Measurements from ENCODE around the gene SLCO2A1. TPM values are rescaled to one million over a fixed set of nuclear protein-coding genes. Genes with fewer than 3 reads are reported as not detected.

SLCO2A1 gene
- total and polyA plus RNA-seq, 2 of the 4 experiments (the other 2 are of a cell fraction), result under 0.01 to 1.5 TPM

- Histone ChIP-seq H3K79me1 (ENCODE audit: low read depth in 1 of 2, low read length in 2 of 2) (no peaks in the 10 kb centered on the region), H3K14ac (replicated peaks; ENCODE audit: low read depth, low read length) (no peak overlapping the region), H3K36me3 (ENCODE audit: control insufficient read depth, insufficient read depth, low read length) (no peaks in the 10 kb centered on the region), H4K5ac (ENCODE audit: low read depth, low read length) (no peak overlapping the region), H3K4me3 (ENCODE audit: insufficient read depth, low read depth, low read length) (no peak overlapping the region), H3K18ac (ENCODE audit: low read depth, low read length) (no peak overlapping the region), H2BK15ac (ENCODE audit: low read depth, low read length) (no peak overlapping the region), H2AK9ac (replicated peaks; ENCODE audit: low read depth, low read length, poor library complexity) (no peak overlapping the region), H3K9me1 (ENCODE audit: insufficient read depth, low read length) (0 out of 2 replicates have a peak, but pooled peaks cover 8% of the 10 kb centered on the region), H3K4me2 (ENCODE audit: low read depth, low read length) (no peak overlapping the region), H4K91ac (ENCODE audit: insufficient read depth, low read depth, low read length) (no peak overlapping the region), H4K20me1 (ENCODE audit: insufficient read depth, low read length) (no peaks in the 10 kb centered on the region), H3K27ac (ENCODE audit: insufficient read depth, low read length) (no peak overlapping the region), H3K4me1 (ENCODE audit: control insufficient read depth, insufficient read depth, low read length) (peaks cover 17% of the 10 kb centered on the region), H3K4ac (ENCODE audit: low read depth, low read length) (no peak overlapping the region), H2BK5ac (ENCODE audit: low read depth, low read length, poor library complexity, severe bottlenecking) (no peak overlapping the region), H3K9ac (ENCODE audit: low read depth, low read length) (no peak overlapping the region), H3K23ac (ENCODE audit: low read depth, low read length) (no peak overlapping the region), H2AFZ (replicated peaks; ENCODE audit: low read length, poor library complexity) (no peak overlapping the region), H3K27me3 (ENCODE audit: control insufficient read depth, insufficient read depth, low read length) (peaks cover 1% of the 10 kb centered on the region; the same call in 1 of the 2 replicates), H2AK5ac (ENCODE audit: low read depth, low read length) (no peak overlapping the region), H2BK20ac (ENCODE audit: low read depth, low read length) (no peak overlapping the region), H4K8ac (ENCODE audit: low read depth in 2 of 2, low read length in 2 of 2) (no peak overlapping the region), H2BK120ac (ENCODE audit: low read depth, low read length) (no peak overlapping the region), H3K9me3 (ENCODE audit: control insufficient read depth, insufficient read depth, low read length) (no peaks in the 10 kb centered on the region), H3K56ac (ENCODE audit: extremely low read depth, insufficient read depth, low read length) (no peak overlapping the region)
- no TSS peak for BruUV-seq (replicated peaks)
- WGBS, 2 experiments (ENCODE audit: extremely low coverage in 2 of 2, insufficient read length in 1 of 2), result no CpG with 5 or more reads among the region's 2 CpGs
- POLR2A ChIA-PET (ENCODE audit: unreplicated experiment), result no interaction called here
- CTCF ChIA-PET, result interaction anchor here (0.5 to 0.7 kb wide), 2 partner anchors 98 to 175 kb away, joined by 4 to 5 read pairs; no protein-coding TSS in a partner anchor
- dilution Hi-C loops (cut with HindIII; ENCODE audit: low sequenced_read_pairs, unreplicated experiment), result no loop called here
- in situ Hi-C loops (cut with MboI; ENCODE audit: low sequenced_read_pairs), result no loop called here
- intact Hi-C loops (cut with micrococcal nuclease), result loop anchor here (5.0 kb wide), 1 partner anchor 132 kb away; no protein-coding TSS in a partner anchor
- TF ChIP-seq MXI1 (IDR thresholded peaks at IDR 0.05; ENCODE audit: borderline replicate concordance, low read depth, low read length) (no peak), CEBPB (IDR thresholded peaks at IDR 0.05; ENCODE audit: low read depth, low read length) (no peak), POLR2A (IDR thresholded peaks at IDR 0.05; ENCODE audit: low read depth, low read length) (no peak), RAD21 (IDR thresholded peaks at IDR 0.05; ENCODE audit: low read length) (no peak), MAZ (IDR thresholded peaks at IDR 0.05; ENCODE audit: borderline replicate concordance, low read depth, low read length) (no peak), BHLHE40 (IDR thresholded peaks at IDR 0.05; ENCODE audit: low read depth, low read length) (no peak), MAFK (IDR thresholded peaks at IDR 0.05; ENCODE audit: low read depth, low read length) (no peak), NFE2L2 (IDR thresholded peaks at IDR 0.05; ENCODE audit: low read depth, low read length) (no peak), RCOR1 (IDR thresholded peaks at IDR 0.05; ENCODE audit: insufficient replicate concordance, low read length) (no peak), SMC3 (IDR thresholded peaks at IDR 0.05; ENCODE audit: low read depth, low read length) (no peak), CTCF (conservative IDR thresholded peaks at IDR 0.05; ENCODE audit: low read depth, low read length) (no peak), RFX5 (IDR thresholded peaks at IDR 0.05; ENCODE audit: low read depth, low read length) (no peak), FOS (IDR thresholded peaks at IDR 0.05; ENCODE audit: low read depth, low read length) (no peak), CHD1 (IDR thresholded peaks at IDR 0.05; ENCODE audit: low read depth, low read length) (no peak)
- TF ChIP-seq, protein P1, sequence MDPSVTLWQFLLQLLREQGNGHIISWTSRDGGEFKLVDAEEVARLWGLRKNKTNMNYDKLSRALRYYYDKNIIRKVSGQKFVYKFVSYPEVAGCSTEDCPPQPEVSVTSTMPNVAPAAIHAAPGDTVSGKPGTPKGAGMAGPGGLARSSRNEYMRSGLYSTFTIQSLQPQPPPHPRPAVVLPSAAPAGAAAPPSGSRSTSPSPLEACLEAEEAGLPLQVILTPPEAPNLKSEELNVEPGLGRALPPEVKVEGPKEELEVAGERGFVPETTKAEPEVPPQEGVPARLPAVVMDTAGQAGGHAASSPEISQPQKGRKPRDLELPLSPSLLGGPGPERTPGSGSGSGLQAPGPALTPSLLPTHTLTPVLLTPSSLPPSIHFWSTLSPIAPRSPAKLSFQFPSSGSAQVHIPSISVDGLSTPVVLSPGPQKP (IDR thresholded peaks at IDR 0.05; ENCODE audit: borderline replicate concordance, low read depth, low read length), result no peak
- TF ChIP-seq, protein P2, sequence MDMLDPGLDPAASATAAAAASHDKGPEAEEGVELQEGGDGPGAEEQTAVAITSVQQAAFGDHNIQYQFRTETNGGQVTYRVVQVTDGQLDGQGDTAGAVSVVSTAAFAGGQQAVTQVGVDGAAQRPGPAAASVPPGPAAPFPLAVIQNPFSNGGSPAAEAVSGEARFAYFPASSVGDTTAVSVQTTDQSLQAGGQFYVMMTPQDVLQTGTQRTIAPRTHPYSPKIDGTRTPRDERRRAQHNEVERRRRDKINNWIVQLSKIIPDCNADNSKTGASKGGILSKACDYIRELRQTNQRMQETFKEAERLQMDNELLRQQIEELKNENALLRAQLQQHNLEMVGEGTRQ (IDR thresholded peaks at IDR 0.05; ENCODE audit: low read depth, low read length), result no peak
- no peak for DNase-seq
- ATAC-seq (ENCODE audit: low read depth), result no peak
Measured at GRCh38 chr3:134064081-134064480, 34.4 kb upstream of the SLCO2A1 start.
